ENCODE results near the gene CCL2. TPM values are rescaled to one million over a fixed set of nuclear protein-coding genes. Genes with fewer than 3 reads are reported as not detected.

CCL2 gene
- total RNA-seq, 1 experiment from 2014 or later: not detected

DNA sequence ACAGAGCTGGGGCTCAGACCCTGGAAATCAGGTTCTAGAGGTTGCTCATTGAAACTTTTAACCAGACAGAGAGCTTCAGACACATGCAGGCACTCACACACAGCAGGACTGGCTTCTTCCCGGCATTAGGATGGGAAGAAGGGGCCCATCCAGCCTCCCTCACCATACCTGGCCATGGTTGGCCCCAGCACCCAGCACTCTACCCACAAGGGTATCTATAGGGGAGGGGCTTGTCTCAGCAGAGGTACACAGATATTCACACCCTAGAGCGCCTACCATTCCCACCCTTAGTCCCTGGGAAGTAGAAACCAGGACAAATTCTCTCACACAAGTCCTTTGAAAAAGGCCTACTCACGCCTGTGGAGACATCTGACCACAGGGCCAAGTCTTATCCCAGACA lies 20.5 kb upstream of the CCL2 start:
- no peaks in the 10 kb centered on the region for H4K20me1 ChIP-seq (ENCODE audit: insufficient read depth)
- ChIA-PET POLR2A (no interaction called here), RAD21 (ENCODE audit: low non-redundant PET in 1 of 2, low total read pairs in 2 of 2, uncharacterized antibody in 2 of 2, unreplicated experiment in 2 of 2) (no interaction called here), CTCF (no interaction called here)
- TF ChIP-seq ZNF274 (IDR thresholded peaks at IDR 0.05; ENCODE audit: low read depth, low read length): no peak
- no peak for TF ChIP-seq FOSL1 (IDR thresholded peaks at IDR 0.05; ENCODE audit: low read depth)
- H3K9me2 ChIP-seq (ENCODE audit: insufficient read depth): no peaks in the 10 kb centered on the region
- no peak overlapping the region for H3K4me3 ChIP-seq (replicated peaks in 1 of 2; ENCODE audit: low read depth in 1 of 2, low read length in 2 of 2)
- BruUV-seq (replicated peaks): no TSS peak
- intact Hi-C loops (cut with micrococcal nuclease): no loop called here
- no peak for DNase-seq (ENCODE audit: low read depth, low spot score)
- no peaks in the 10 kb centered on the region for H3K36me3 ChIP-seq (ENCODE audit: control insufficient read depth in 1 of 2, insufficient read depth in 2 of 2, low read length in 2 of 2)
- no peaks in the 10 kb centered on the region for H3K4me1 ChIP-seq (ENCODE audit: control insufficient read depth in 1 of 2, insufficient read depth in 2 of 2, low read length in 2 of 2)
- peaks cover 5% of the 10 kb centered on the region in 2 experiments; a peak in 1 of 4 replicates for H3K9me3 ChIP-seq (ENCODE audit: control insufficient read depth in 1 of 2, insufficient read depth in 1 of 2, low read depth in 1 of 2, low read length in 2 of 2)
- no peak for ATAC-seq
- H2AFZ ChIP-seq (ENCODE audit: low read depth, low read length, poor library complexity, severe bottlenecking): no peak overlapping the region
- no peaks in the 10 kb centered on the region for H3K27me3 ChIP-seq (ENCODE audit: insufficient read depth, low read length)
- no peak overlapping the region for H3K27ac ChIP-seq (ENCODE audit: low read depth, low read length)
- H3K79me2 ChIP-seq (ENCODE audit: insufficient read depth, low read length): no peaks in the 10 kb centered on the region
- no peak overlapping the region for H3K4me2 ChIP-seq (ENCODE audit: low read length)
- no peak overlapping the region for H3K9ac ChIP-seq (ENCODE audit: low read length)

DNA sequence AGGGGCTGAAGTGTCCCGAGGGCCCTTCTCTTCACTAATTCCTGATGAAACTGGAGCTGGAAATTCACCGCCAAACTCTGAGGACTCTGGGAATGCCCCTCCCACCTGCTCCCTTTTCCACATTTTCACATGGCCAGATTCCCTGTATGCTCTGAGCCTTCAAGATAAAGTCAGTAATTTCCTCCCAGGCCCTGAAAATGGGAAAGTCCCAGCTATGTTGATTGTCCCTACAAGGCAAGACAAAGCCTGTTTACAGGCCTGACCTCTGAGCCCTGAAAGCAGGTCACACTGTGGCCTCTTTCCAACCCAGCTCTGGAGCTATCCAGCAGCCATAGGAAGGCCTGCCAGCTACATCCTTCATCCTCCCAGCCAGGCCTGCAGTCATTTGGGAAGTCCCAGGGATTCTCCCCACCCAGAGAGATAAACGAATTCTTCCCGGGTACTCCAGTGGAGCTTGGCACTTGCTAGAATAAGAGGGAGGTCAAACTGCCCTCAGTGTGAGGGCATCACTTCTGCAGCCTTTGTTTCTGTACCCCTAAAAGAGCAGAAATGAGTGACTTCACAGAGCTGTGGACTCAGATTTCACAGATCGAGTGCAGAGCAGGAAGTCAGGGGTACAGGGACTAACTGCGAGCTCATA lies 19.6 kb upstream of the CCL2 start:
- no peaks in the 10 kb centered on the region for H4K20me1 ChIP-seq (ENCODE audit: insufficient read depth)
- intact Hi-C loops (cut with micrococcal nuclease): no loop called here
- ChIA-PET CTCF (no interaction called here), POLR2A (no interaction called here), RAD21 (ENCODE audit: low non-redundant PET in 1 of 2, low total read pairs in 2 of 2, uncharacterized antibody in 2 of 2, unreplicated experiment in 2 of 2) (no interaction called here)
- no peaks in the 10 kb centered on the region for H3K9me2 ChIP-seq (ENCODE audit: insufficient read depth)
- DNase-seq (ENCODE audit: low read depth, low spot score) (no peak), ATAC-seq (no peak)
- BruUV-seq (replicated peaks): no TSS peak
- no peaks in the 10 kb centered on the region for H3K27me3 ChIP-seq (ENCODE audit: insufficient read depth, low read length)
- H3K27ac ChIP-seq (ENCODE audit: low read depth, low read length): no peak overlapping the region
- no peak overlapping the region for H3K4me3 ChIP-seq (replicated peaks in 1 of 2; ENCODE audit: low read depth in 1 of 2, low read length in 2 of 2)
- 0 out of 4 replicates have a peak, but pooled peaks cover 0 to 1% of the 10 kb centered on the region in 2 experiments for H3K9me3 ChIP-seq (ENCODE audit: control insufficient read depth in 1 of 2, insufficient read depth in 1 of 2, low read depth in 1 of 2, low read length in 2 of 2)
- H2AFZ ChIP-seq (ENCODE audit: low read depth, low read length, poor library complexity, severe bottlenecking): no peak overlapping the region
- no peaks in the 10 kb centered on the region for H3K79me2 ChIP-seq (ENCODE audit: insufficient read depth, low read length)
- no peaks in the 10 kb centered on the region for H3K4me1 ChIP-seq (ENCODE audit: control insufficient read depth in 1 of 2, insufficient read depth in 2 of 2, low read length in 2 of 2)
- H3K4me2 ChIP-seq (ENCODE audit: low read length): no peak overlapping the region
- TF ChIP-seq TCF7L2 (IDR thresholded peaks at IDR 0.05; ENCODE audit: borderline replicate concordance, extremely low read depth, insufficient read depth, insufficient read length): no peak
- TF ChIP-seq JUND (IDR thresholded peaks at IDR 0.05): no peak
- no peak for TF ChIP-seq YY1 (IDR thresholded peaks at IDR 0.05; ENCODE audit: extremely low read depth, insufficient replicate concordance, low read depth, low read length)
- no peak for TF ChIP-seq POLR2AphosphoS5 (IDR thresholded peaks at IDR 0.05; ENCODE audit: low read depth, low read length)
- no peak for TF ChIP-seq ZFX (IDR thresholded peaks at IDR 0.05)
- no peak for TF ChIP-seq ZNF274 (IDR thresholded peaks at IDR 0.05; ENCODE audit: low read depth, low read length)
- TF ChIP-seq EGR1 (IDR thresholded peaks at IDR 0.05; ENCODE audit: low read depth): no peak
- TF ChIP-seq, protein P1, sequence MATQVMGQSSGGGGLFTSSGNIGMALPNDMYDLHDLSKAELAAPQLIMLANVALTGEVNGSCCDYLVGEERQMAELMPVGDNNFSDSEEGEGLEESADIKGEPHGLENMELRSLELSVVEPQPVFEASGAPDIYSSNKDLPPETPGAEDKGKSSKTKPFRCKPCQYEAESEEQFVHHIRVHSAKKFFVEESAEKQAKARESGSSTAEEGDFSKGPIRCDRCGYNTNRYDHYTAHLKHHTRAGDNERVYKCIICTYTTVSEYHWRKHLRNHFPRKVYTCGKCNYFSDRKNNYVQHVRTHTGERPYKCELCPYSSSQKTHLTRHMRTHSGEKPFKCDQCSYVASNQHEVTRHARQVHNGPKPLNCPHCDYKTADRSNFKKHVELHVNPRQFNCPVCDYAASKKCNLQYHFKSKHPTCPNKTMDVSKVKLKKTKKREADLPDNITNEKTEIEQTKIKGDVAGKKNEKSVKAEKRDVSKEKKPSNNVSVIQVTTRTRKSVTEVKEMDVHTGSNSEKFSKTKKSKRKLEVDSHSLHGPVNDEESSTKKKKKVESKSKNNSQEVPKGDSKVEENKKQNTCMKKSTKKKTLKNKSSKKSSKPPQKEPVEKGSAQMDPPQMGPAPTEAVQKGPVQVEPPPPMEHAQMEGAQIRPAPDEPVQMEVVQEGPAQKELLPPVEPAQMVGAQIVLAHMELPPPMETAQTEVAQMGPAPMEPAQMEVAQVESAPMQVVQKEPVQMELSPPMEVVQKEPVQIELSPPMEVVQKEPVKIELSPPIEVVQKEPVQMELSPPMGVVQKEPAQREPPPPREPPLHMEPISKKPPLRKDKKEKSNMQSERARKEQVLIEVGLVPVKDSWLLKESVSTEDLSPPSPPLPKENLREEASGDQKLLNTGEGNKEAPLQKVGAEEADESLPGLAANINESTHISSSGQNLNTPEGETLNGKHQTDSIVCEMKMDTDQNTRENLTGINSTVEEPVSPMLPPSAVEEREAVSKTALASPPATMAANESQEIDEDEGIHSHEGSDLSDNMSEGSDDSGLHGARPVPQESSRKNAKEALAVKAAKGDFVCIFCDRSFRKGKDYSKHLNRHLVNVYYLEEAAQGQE (IDR thresholded peaks at IDR 0.05; ENCODE audit: low read depth): no peak
- TF ChIP-seq, protein P2, sequence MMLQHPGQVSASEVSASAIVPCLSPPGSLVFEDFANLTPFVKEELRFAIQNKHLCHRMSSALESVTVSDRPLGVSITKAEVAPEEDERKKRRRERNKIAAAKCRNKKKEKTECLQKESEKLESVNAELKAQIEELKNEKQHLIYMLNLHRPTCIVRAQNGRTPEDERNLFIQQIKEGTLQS (IDR thresholded peaks at IDR 0.05): no peak
- no peak for TF ChIP-seq SRF (IDR thresholded peaks at IDR 0.05; ENCODE audit: low read depth)
- no peak for TF ChIP-seq CBX3 (IDR thresholded peaks at IDR 0.05; ENCODE audit: low read depth)
- TF ChIP-seq, protein P3, sequence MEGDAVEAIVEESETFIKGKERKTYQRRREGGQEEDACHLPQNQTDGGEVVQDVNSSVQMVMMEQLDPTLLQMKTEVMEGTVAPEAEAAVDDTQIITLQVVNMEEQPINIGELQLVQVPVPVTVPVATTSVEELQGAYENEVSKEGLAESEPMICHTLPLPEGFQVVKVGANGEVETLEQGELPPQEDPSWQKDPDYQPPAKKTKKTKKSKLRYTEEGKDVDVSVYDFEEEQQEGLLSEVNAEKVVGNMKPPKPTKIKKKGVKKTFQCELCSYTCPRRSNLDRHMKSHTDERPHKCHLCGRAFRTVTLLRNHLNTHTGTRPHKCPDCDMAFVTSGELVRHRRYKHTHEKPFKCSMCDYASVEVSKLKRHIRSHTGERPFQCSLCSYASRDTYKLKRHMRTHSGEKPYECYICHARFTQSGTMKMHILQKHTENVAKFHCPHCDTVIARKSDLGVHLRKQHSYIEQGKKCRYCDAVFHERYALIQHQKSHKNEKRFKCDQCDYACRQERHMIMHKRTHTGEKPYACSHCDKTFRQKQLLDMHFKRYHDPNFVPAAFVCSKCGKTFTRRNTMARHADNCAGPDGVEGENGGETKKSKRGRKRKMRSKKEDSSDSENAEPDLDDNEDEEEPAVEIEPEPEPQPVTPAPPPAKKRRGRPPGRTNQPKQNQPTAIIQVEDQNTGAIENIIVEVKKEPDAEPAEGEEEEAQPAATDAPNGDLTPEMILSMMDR (IDR thresholded peaks at IDR 0.05 in 2 of 3, conservative IDR thresholded peaks at IDR 0.05 in 1 of 3; ENCODE audit: borderline replicate concordance in 1 of 3, insufficient read depth in 1 of 3, low read depth in 2 of 3, low read length in 2 of 3): no peak
- H3K9ac ChIP-seq (ENCODE audit: low read length): no peak overlapping the region
- no peaks in the 10 kb centered on the region for H3K36me3 ChIP-seq (ENCODE audit: control insufficient read depth in 1 of 2, insufficient read depth in 2 of 2, low read length in 2 of 2)

Measured in HCT116 (cell line).